Measurements from ENCODE around the gene STEAP4.

DNA sequence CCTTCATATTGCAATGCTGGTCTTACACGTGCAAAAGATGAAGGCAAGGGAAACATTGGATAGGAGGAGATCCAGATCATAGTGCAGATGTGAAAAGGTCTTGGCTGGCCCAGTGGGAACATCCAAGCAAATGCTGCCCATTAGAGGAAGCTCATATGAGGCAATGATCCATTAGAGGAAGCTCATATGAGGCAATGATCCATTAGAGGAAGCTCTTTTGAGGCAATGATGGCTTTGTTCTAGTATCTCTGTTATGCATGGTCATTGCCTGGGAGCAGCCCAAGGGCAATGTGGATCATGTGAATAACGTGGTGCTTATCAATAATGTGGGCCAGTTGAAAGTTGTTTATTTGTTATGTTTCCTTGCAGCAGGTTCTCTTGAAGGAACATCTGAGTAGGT lies 37.8 kb downstream of the STEAP4 start:
- TF ChIP-seq, protein P1, sequence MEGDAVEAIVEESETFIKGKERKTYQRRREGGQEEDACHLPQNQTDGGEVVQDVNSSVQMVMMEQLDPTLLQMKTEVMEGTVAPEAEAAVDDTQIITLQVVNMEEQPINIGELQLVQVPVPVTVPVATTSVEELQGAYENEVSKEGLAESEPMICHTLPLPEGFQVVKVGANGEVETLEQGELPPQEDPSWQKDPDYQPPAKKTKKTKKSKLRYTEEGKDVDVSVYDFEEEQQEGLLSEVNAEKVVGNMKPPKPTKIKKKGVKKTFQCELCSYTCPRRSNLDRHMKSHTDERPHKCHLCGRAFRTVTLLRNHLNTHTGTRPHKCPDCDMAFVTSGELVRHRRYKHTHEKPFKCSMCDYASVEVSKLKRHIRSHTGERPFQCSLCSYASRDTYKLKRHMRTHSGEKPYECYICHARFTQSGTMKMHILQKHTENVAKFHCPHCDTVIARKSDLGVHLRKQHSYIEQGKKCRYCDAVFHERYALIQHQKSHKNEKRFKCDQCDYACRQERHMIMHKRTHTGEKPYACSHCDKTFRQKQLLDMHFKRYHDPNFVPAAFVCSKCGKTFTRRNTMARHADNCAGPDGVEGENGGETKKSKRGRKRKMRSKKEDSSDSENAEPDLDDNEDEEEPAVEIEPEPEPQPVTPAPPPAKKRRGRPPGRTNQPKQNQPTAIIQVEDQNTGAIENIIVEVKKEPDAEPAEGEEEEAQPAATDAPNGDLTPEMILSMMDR (IDR thresholded peaks at IDR 0.05): no peak
- no peak for TF ChIP-seq ZNF263 (CRISPR knock-in tag; IDR thresholded peaks at IDR 0.05; ENCODE audit: low read depth)
- TF ChIP-seq, protein P2, sequence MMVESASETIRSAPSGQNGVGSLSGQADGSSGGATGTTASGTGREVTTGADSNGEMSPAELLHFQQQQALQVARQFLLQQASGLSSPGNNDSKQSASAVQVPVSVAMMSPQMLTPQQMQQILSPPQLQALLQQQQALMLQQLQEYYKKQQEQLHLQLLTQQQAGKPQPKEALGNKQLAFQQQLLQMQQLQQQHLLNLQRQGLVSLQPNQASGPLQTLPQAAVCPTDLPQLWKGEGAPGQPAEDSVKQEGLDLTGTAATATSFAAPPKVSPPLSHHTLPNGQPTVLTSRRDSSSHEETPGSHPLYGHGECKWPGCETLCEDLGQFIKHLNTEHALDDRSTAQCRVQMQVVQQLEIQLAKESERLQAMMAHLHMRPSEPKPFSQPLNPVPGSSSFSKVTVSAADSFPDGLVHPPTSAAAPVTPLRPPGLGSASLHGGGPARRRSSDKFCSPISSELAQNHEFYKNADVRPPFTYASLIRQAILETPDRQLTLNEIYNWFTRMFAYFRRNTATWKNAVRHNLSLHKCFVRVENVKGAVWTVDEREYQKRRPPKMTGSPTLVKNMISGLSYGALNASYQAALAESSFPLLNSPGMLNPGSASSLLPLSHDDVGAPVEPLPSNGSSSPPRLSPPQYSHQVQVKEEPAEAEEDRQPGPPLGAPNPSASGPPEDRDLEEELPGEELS (CRISPR knock-in tag; IDR thresholded peaks at IDR 0.05): no peak
- TF ChIP-seq, protein P3, sequence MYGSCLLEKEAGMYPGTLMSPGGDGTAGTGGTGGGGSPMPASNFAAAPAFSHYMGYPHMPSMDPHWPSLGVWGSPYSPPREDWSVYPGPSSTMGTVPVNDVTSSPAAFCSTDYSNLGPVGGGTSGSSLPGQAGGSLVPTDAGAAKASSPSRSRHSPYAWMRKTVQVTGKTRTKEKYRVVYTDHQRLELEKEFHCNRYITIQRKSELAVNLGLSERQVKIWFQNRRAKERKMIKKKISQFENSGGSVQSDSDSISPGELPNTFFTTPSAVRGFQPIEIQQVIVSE (CRISPR knock-in tag; IDR thresholded peaks at IDR 0.05; ENCODE audit: borderline replicate concordance): no peak
- no peak for TF ChIP-seq NR3C1 (CRISPR knock-in tag; conservative IDR thresholded peaks at IDR 0.05; ENCODE audit: low read depth)
- TF ChIP-seq NR2C2 (CRISPR knock-in tag; IDR thresholded peaks at IDR 0.05): no peak
- TF ChIP-seq, protein P4, sequence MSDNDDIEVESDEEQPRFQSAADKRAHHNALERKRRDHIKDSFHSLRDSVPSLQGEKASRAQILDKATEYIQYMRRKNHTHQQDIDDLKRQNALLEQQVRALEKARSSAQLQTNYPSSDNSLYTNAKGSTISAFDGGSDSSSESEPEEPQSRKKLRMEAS (CRISPR knock-in tag; IDR thresholded peaks at IDR 0.05): no peak
- TF ChIP-seq, protein P5, sequence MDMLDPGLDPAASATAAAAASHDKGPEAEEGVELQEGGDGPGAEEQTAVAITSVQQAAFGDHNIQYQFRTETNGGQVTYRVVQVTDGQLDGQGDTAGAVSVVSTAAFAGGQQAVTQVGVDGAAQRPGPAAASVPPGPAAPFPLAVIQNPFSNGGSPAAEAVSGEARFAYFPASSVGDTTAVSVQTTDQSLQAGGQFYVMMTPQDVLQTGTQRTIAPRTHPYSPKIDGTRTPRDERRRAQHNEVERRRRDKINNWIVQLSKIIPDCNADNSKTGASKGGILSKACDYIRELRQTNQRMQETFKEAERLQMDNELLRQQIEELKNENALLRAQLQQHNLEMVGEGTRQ (CRISPR knock-in tag; IDR thresholded peaks at IDR 0.05): no peak
- TF ChIP-seq, protein P6, sequence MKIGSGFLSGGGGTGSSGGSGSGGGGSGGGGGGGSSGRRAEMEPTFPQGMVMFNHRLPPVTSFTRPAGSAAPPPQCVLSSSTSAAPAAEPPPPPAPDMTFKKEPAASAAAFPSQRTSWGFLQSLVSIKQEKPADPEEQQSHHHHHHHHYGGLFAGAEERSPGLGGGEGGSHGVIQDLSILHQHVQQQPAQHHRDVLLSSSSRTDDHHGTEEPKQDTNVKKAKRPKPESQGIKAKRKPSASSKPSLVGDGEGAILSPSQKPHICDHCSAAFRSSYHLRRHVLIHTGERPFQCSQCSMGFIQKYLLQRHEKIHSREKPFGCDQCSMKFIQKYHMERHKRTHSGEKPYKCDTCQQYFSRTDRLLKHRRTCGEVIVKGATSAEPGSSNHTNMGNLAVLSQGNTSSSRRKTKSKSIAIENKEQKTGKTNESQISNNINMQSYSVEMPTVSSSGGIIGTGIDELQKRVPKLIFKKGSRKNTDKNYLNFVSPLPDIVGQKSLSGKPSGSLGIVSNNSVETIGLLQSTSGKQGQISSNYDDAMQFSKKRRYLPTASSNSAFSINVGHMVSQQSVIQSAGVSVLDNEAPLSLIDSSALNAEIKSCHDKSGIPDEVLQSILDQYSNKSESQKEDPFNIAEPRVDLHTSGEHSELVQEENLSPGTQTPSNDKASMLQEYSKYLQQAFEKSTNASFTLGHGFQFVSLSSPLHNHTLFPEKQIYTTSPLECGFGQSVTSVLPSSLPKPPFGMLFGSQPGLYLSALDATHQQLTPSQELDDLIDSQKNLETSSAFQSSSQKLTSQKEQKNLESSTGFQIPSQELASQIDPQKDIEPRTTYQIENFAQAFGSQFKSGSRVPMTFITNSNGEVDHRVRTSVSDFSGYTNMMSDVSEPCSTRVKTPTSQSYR (CRISPR knock-in tag; IDR thresholded peaks at IDR 0.05): no peak
- TF ChIP-seq, protein P7, sequence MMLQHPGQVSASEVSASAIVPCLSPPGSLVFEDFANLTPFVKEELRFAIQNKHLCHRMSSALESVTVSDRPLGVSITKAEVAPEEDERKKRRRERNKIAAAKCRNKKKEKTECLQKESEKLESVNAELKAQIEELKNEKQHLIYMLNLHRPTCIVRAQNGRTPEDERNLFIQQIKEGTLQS (CRISPR knock-in tag; conservative IDR thresholded peaks at IDR 0.05): no peak
- no peak for TF ChIP-seq OVOL2 (CRISPR knock-in tag; IDR thresholded peaks at IDR 0.05; ENCODE audit: borderline replicate concordance)
- no peak for TF ChIP-seq RORB (CRISPR knock-in tag; IDR thresholded peaks at IDR 0.05)
- TF ChIP-seq, protein P8, sequence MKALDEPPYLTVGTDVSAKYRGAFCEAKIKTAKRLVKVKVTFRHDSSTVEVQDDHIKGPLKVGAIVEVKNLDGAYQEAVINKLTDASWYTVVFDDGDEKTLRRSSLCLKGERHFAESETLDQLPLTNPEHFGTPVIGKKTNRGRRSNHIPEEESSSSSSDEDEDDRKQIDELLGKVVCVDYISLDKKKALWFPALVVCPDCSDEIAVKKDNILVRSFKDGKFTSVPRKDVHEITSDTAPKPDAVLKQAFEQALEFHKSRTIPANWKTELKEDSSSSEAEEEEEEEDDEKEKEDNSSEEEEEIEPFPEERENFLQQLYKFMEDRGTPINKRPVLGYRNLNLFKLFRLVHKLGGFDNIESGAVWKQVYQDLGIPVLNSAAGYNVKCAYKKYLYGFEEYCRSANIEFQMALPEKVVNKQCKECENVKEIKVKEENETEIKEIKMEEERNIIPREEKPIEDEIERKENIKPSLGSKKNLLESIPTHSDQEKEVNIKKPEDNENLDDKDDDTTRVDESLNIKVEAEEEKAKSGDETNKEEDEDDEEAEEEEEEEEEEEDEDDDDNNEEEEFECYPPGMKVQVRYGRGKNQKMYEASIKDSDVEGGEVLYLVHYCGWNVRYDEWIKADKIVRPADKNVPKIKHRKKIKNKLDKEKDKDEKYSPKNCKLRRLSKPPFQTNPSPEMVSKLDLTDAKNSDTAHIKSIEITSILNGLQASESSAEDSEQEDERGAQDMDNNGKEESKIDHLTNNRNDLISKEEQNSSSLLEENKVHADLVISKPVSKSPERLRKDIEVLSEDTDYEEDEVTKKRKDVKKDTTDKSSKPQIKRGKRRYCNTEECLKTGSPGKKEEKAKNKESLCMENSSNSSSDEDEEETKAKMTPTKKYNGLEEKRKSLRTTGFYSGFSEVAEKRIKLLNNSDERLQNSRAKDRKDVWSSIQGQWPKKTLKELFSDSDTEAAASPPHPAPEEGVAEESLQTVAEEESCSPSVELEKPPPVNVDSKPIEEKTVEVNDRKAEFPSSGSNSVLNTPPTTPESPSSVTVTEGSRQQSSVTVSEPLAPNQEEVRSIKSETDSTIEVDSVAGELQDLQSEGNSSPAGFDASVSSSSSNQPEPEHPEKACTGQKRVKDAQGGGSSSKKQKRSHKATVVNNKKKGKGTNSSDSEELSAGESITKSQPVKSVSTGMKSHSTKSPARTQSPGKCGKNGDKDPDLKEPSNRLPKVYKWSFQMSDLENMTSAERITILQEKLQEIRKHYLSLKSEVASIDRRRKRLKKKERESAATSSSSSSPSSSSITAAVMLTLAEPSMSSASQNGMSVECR (CRISPR knock-in tag; IDR thresholded peaks at IDR 0.05; ENCODE audit: borderline replicate concordance): no peak
